Muscle of leg (tissue), 11 donors: ENCODE measurements around the gene ENPP6. TPM values are rescaled to one million over a fixed set of nuclear protein-coding genes. Genes with fewer than 3 reads are reported as not detected.

Experiments
- DNase-seq: peaks from one replicate; pipeline ENCODE4 v3.0.0; 2013
- H3K27ac ChIP-seq: one replicate; pipeline ENCODE4 v1.5.1; 2013; ENCODE audit warnings: mild to moderate bottlenecking, low read length, control low read depth
- H3K27me3 ChIP-seq: one replicate; pipeline ENCODE4 v1.6.1; 2013; ENCODE audit warnings: low read length; ENCODE audit not compliant: control insufficient read depth, insufficient read depth
- H3K36me3 ChIP-seq: one replicate; pipeline ENCODE4 v1.6.1; 2013; ENCODE audit warnings: low read length; ENCODE audit not compliant: control insufficient read depth, insufficient read depth
- H3K4me1 ChIP-seq: one replicate; pipeline ENCODE4 v1.6.1; 2013; ENCODE audit warnings: low read length; ENCODE audit not compliant: control insufficient read depth, insufficient read depth
- H3K4me3 ChIP-seq: one replicate; pipeline ENCODE4 v1.5.1; 2013; ENCODE audit warnings: low read length, control low read depth
- H3K9me3 ChIP-seq: replicated peaks from 2 replicates; pipeline ENCODE4 v1.6.1; 2013; ENCODE audit warnings: low read depth, low read length; ENCODE audit not compliant: control insufficient read depth
- WGBS: methylation state at CpG from one replicate; pipeline ENCODE4 v1.1.5; 2013; ENCODE audit warnings: missing lambda C conversion rate; ENCODE audit not compliant: insufficient coverage; 5-methylcytosine and 5-hydroxymethylcytosine counted together
- polyA plus RNA-seq, 8 donors: library from polyadenylated mRNA; unstranded; fragments of 120-200 nt; gene quantifications; one replicate each; pipeline versions ENCODE4 v1.2.1 to v1.2.3, GENCODE V29; 2013; ENCODE audit warnings: inconsistent platforms in 1 of 8, low replicate concordance in 1 of 8; ENCODE audit not compliant: insufficient read length in 8 of 8, insufficient read depth in 1 of 8
- total RNA-seq: library from RNA; stranded (reverse); fragments of 120-200 nt; gene quantifications from one replicate; pipeline ENCODE4 v1.2.4, GENCODE V29; 2013

The ENPP6 gene
- total and polyA plus RNA-seq, 9 donors: 8.1 to 30.5 (median 15.9) TPM

DNA sequence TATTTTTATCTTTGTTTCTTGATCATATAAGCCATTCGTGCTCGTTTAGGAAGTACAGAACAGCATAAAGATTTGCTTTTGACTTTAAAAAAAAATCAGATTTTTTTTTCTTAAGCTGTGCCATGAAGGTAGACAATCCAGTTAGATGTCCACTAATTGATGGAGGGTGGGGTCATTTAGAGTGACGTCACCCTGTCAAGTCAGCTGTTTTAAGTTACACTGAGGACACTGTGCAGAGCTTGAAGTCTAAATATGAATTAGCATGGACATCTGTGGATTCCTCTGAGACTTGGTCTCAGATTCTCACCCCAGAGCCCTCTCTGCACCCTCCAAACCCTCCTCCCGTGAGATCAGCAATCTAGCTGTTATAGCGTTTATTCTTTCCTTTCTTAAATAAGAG lies 63.9 kb downstream of the ENPP6 start:
- Histone ChIP-seq H3K4me1 (peaks cover 9% of the 10 kb centered on the region), H3K27ac (peak overlapping the region; percentile 52), H3K4me3 (no peak overlapping the region), H3K9me3 (no peaks in the 10 kb centered on the region), H3K27me3 (no peaks in the 10 kb centered on the region), H3K36me3 (no peaks in the 10 kb centered on the region)
- WGBS: 50% methylated on average over 1 of the region's 5 CpGs
- DNase-seq: peak; percentile 28

- no peaks in the 10 kb centered on the region for H3K36me3 ChIP-seq
- H3K4me3 ChIP-seq: no peak overlapping the region
- DNase-seq: no peak
- no peak overlapping the region for H3K27ac ChIP-seq
- H3K27me3 ChIP-seq: no peaks in the 10 kb centered on the region
- H3K4me1 ChIP-seq: peaks cover 9% of the 10 kb centered on the region
- H3K9me3 ChIP-seq: no peaks in the 10 kb centered on the region
- 91% methylated on average over 13 of the region's 13 CpGs for WGBS
Measured at GRCh38 chr4:184151988-184152485, 65.6 kb downstream of the ENPP6 start.

GRCh38 chr4:184150102-184150839 lies 67.4 kb downstream of the ENPP6 start:
- 78% methylated on average over 5 of the region's 7 CpGs for WGBS
- H3K27ac ChIP-seq: no peak overlapping the region
- no peaks in the 10 kb centered on the region for H3K36me3 ChIP-seq
- H3K27me3 ChIP-seq: no peaks in the 10 kb centered on the region
- no peak overlapping the region for H3K4me3 ChIP-seq
- no peaks in the 10 kb centered on the region for H3K9me3 ChIP-seq
- DNase-seq: no peak
- H3K4me1 ChIP-seq: peaks cover 6% of the 10 kb centered on the region

DNA sequence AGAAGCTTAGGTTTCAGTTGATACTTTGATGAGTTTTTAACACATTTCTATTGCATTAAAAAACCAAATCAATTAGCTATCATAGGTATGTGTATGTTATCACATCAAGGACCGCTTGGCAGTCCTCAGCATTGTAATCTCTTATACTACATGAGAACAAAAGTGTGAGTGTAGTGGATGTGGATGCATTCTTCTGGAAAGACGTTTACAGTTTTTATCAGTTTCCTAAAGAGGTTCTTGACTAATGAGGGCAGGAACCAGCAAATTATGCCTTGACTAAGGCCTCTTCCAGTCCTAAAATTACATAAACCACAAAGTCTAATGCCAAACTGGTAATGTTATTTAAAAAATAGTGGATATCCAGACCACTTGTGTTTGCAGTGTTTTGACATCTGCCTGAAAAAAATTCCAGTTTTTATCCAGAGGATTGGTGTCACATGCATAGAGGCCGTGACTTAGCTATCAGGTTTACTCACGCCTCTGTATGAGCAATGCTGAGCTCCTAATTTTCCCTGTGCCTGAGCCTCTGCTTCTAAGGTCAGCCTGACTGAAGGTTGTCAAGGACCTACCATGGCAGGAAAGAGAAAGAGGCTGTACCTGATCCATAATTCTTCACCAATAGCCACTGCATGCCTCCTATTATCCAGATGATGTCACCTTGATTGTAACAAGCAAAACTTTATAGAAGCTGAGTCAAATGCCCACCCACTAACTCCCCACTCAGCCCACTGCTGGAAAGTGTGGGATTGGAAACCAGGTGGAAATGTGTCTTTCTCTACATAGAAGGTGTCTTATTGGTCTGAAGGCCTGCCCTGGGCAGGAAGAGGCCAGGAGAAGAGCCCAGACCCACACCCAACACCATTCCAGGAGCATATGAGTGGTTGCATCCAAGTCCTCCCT lies 68.7 kb downstream of the ENPP6 start:
- H3K4me1 ChIP-seq: peaks cover 3% of the 10 kb centered on the region
- no peak overlapping the region for H3K27ac ChIP-seq
- H3K4me3 ChIP-seq: no peak overlapping the region
- WGBS: 63% methylated on average over 2 of the region's 4 CpGs
- no peaks in the 10 kb centered on the region for H3K27me3 ChIP-seq
- no peaks in the 10 kb centered on the region for H3K9me3 ChIP-seq
- no peaks in the 10 kb centered on the region for H3K36me3 ChIP-seq
- DNase-seq: no peak

DNA sequence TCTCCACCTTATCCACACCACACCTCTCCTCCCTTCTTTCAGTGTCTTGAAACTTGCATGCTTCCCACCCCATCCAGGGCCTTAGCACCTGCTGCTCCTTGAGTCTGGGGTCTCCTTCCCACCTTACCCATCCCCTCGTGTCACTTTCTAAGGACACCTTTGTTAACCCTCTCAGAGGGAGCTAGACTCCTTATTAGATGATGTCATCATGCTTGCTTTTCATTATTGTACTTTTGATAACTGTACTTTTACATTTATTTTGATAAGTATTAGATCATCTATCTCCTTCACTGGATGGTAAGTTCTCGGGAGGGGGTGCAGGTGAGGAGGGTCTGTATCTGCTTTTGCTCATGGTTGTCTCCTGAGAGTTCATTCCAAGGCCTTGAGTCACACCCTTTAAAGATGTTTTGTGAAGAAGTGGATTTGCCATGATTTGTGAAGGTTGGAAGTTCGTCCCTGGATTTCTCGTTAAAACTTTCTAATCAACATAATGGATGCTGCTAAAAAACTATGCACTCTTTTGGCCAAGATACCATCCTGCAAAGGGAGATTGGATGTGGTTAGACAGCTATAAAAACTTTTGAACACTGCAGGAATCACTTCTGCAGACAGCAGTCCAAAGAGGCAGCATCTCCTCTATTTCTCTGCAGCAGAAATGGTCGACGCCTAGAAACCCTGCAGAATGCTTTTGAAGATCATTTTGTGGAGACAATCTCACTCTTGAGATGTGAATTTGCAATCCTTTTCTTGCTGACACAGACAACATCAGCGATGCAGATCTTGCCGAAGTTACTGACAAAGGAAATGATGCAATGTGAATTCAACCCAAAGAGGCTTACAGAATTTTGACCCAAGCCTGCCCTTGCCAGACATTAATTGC lies 69.6 kb downstream of the ENPP6 start:
- DNase-seq: no peak
- Histone ChIP-seq H3K9me3 (no peaks in the 10 kb centered on the region), H3K27ac (no peak overlapping the region), H3K27me3 (no peaks in the 10 kb centered on the region), H3K36me3 (no peaks in the 10 kb centered on the region), H3K4me1 (no peaks in the 10 kb centered on the region), H3K4me3 (no peak overlapping the region)
- 23% methylated on average over 4 of the region's 8 CpGs for WGBS

GRCh38 chr4:184146951-184147350 lies 70.7 kb downstream of the ENPP6 start:
- Histone ChIP-seq H3K9me3 (no peaks in the 10 kb centered on the region), H3K27ac (no peak overlapping the region), H3K4me1 (no peaks in the 10 kb centered on the region), H3K4me3 (no peak overlapping the region), H3K27me3 (no peaks in the 10 kb centered on the region), H3K36me3 (no peaks in the 10 kb centered on the region)
- no peak for DNase-seq
- 85% methylated on average over 10 of the region's 10 CpGs for WGBS

DNA sequence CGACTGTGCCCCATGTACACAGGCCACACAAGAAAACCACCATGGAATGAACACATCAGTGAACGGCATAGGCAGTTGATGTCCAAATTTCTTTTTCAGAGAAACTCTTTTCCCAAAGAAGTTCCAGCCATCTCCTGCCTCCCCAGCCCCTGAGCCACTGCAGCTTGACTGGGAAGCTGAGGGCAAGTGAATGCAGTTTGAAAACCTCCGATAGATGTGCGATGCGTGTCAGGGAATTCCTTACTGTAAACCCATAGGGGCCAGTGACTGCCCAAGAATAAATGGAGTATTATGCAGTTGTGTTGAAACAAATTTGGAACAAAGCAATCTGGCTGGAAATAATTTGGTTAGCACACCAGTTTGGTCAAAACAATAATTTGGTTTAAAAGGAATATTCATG lies 72.1 kb downstream of the ENPP6 start:
- no peak for DNase-seq
- Histone ChIP-seq H3K4me3 (no peak overlapping the region), H3K36me3 (no peaks in the 10 kb centered on the region), H3K4me1 (no peaks in the 10 kb centered on the region), H3K27ac (no peak overlapping the region), H3K27me3 (no peaks in the 10 kb centered on the region), H3K9me3 (peaks cover 4% of the 10 kb centered on the region)
- WGBS: 97% methylated on average over 4 of the region's 5 CpGs

DNA sequence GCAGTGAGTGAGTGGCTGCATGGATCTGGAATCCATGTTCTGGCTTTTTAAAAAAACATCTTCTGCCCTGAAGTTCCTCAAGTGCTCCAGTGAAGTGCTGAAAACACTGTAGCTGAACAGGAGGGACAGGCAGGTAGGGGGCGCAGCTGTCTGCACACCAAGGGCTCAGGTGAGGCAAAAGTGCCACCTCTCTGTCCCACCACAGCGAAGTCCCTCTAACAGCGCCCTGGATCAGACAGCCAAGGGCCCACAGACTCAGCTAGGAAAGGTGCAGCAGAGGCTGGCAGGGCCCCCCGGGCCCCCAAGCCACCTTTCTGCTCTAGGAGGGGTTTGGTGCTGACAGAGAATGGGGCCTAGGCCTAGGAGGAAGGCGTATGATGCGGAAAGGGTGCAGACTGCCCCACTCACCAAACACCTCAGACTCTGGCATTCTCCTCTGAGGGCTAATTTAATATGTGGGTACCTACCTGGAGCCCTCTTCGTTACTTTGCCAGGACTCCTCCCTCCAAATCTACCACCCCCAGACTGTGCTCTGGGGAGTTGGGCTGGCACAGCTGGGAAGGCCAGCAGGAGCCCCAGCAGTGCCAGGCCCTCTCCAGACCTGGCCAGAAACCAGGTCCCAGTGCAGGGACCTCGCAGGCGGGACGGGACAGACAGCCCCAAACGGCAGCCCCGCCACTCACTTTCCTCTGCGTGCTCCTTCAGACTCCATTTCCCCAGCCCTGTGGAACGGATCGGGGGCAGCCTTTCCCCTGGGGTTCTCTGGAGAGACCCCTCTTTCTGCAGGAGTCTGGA lies 73.7 kb downstream of the ENPP6 start:
- 75% methylated on average over 3 of the region's 15 CpGs for WGBS
- Histone ChIP-seq H3K4me1 (no peaks in the 10 kb centered on the region), H3K4me3 (no peak overlapping the region), H3K27ac (no peak overlapping the region), H3K36me3 (no peaks in the 10 kb centered on the region), H3K27me3 (no peaks in the 10 kb centered on the region), H3K9me3 (peaks cover 4% of the 10 kb centered on the region)
- DNase-seq: no peak
